SW480 (cell line): ENCODE data around the gene SOAT1.
"Not testable (repeated sequence)": the region's sequence is repeated elsewhere in the genome, so short reads cannot be mapped to it uniquely, and the experiment has no call there.

Experiments used
- DNase-seq: peaks from one replicate; pipeline ENCODE4 v3.0.0-alpha.2; 2016; ENCODE audit warnings: low spot score

SOAT1 gene

DNA sequence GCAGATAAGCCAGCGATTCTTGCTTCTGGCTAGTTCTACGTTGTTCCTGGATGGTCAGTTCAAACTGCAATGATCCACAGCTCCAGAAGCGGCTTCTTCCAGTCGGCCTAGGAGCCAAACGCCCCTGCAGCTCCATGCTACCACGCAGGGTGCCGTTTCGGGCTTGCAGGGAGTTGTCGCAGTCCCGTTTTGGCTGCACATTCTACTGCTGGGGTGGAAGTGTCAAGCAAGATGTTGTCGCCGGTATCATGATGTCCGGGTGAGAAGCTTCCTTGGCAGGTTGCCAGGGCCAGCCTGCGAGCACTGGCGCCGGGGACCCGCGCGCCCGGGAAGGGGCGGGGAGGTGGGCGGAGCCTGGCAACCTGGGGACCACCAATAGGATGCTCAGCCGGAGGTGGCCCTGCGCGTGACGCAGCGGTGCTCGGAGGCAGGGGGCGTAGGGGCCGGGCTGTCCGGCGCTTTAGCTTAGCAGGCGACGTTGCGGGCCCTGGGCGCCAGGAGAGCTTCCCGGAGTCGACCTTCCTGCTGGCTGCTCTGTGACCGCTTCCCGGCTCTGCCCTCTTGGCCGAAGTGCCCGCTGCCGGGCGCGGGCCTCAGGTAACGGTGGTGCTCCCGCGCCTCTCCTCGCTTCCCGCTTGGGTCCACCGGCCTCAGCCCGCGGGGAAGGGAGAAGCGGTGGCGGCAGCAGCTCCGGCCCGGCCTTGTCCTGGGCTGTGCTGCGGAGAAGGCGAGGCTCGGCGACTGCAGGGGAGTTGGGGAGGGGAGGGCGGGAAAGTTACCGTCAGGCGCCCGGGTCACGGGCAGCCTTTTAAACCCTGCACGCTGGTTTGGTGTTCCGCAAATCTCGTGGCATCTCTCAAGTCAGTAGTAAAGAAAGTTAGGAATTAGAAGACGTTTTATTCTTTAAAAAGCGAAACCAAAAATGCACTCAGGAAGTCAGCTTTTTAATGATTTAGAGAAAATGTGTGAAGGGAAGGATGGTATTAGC, at the start of gene SOAT1:
Gene SOAT1, plus strand, starts transcription at position 458 of the 988 bp plus-strand sequence. CDS start 8,888 bp downstream, outside the sequence.
- peak; percentile 89 for DNase-seq

- DNase-seq = not testable (repeated sequence)
Observed at GRCh38 chr1:179245426-179245825, 48.2 kb upstream of the SOAT1 start.

DNA sequence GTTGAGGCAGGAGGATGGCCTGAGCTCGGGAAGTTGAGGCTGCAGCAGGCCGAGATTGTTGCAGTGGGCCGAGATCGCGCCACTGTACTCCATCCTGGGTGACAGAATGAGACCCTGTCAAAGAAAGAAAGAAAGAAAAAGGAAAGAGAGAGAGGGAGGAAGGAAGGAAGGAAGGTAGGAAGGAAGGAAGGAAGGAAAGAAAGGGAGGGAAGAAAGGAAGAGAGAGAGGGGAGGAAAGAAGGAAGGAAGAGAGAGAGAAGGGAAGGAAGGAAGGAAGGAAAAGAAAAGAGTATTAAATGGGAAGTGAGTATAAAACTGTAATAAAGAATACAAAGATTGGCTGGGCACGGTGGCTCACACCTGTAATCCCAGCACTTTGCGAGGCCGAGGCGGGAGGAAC, 45.7 kb upstream of the SOAT1 start:
- DNase-seq = no peak

DNA sequence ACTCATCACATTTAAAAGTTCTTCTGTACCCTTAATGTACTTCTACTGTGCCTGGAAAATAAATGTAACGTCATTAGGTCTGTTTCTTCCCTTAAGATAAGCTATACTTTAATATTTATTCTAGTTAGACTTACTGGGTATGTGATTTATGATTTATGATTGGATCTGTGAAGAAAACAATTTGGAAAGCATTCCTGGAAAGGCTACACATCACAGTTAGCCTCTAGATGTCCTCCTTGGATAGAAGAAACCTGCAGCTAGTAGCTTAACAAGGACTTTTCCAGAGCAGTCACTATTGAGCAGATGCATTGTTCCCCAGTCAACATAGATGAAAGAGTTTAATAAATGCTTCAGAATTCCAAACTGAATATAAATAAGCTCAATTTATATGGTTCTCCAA, 41.9 kb upstream of the SOAT1 start:
- peak; percentile 42 for DNase-seq

DNA sequence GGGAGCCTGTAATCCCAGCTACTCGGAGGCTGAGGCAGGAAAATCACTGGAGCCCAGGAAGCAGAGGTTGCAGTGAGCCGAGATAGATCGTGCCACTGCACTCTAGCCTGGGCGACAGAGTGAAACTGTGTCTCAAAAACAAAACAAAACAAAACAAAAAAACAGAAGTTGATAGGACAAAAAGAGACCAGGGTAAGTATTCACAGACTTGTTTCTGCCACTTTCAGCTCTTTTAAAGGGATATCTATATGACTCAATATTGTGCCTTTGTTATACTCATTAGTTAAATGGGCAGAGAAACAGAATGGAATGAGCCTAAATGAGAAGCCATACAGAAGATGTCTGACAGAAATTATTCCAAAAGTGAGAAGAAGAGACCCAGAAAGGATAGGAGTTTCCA, 41.0 kb upstream of the SOAT1 start:
- DNase-seq = no peak

- no peak for DNase-seq
Observed at GRCh38 chr1:179253286-179253972, 40.2 kb upstream of the SOAT1 start.

GRCh38 chr1:179262183-179262582, 31.4 kb upstream of the SOAT1 start:
- no peak for DNase-seq

DNA sequence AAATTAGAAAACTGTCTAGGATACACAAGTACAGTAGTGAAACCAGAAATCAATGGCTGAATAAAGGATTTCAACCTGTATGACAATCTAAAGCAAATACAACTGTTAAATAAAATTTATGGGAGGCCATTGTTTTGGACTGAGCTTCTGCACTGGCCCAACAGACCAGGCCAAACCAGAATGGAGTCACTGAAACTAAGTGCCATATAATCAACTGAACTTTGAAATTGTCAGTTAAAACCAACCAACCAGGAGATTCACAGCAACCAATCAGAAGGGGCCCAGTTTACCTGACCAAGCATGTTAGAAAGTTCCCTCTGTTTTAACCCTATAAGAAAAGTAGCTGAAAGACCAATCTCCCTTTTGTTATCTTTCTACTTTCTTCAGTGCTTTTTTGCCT, 30.5 kb upstream of the SOAT1 start:
- no peak for DNase-seq

GRCh38 chr1:179264507-179264906, 29.1 kb upstream of the SOAT1 start:
- DNase-seq = no peak

GRCh38 chr1:179269071-179269470, 24.5 kb upstream of the SOAT1 start:
- DNase-seq = no peak

GRCh38 chr1:179274424-179274823, 19.2 kb upstream of the SOAT1 start:
- not testable (repeated sequence) for DNase-seq

DNA sequence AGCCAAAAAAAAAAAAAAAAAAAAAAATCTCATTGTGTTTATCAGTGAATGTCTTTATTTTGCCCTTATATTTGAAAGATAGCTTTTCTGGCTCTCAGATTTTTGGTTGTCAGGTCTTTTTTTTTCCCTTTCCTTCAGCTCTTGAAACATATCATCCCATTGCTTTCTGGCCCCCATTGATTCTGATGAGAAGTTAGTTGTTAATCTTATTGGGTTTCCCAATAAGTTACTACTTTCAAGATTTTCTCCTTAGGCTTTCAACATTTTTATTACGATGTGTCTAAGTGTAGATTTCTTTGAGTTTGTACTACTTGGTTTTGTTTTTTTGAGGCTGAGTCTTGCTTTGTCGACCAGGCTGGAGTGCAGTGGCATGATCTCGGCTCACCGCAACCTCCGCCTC, 14.7 kb upstream of the SOAT1 start:
- no peak for DNase-seq

GRCh38 chr1:179283992-179284391, 9.6 kb upstream of the SOAT1 start:
- no peak for DNase-seq

DNA sequence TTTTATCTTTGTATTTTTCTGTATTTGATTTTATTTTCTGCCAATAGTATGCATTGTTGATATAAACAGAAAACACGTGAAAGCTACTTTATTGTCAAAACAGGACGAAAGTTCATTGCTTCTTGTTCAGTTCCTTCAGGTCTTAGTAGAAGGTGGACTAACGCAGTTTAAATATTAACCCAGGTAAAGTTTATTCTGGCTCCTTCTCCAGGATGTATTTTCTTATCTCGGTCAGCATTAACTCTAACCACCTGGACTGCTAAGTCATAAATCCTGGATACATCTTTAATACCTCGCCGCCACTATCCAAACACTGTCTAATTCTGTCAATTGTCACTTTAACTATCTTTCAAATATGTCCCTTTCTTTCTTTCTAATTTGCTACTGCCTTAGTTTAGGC, 5.7 kb upstream of the SOAT1 start:
- no peak for DNase-seq

DNA sequence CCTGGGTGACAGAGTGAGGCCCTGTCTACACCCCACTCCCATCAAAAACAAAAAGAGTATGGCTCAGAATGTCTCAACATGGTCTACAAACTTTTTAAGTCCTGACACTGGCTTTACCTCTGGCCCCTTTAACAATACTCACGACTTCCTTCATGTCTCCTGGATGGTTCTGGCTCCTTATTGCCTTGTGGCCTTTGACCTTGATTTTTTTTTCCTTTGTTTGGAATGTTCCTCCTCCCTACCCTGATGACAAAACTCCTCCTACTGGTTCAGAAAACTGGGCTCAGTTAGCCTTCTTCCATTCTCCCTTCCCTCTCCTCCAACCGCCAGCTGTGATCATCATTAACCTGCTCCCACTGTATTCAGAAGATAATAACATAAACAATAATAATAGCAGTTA, 4.6 kb upstream of the SOAT1 start:
- no peak for DNase-seq

DNA sequence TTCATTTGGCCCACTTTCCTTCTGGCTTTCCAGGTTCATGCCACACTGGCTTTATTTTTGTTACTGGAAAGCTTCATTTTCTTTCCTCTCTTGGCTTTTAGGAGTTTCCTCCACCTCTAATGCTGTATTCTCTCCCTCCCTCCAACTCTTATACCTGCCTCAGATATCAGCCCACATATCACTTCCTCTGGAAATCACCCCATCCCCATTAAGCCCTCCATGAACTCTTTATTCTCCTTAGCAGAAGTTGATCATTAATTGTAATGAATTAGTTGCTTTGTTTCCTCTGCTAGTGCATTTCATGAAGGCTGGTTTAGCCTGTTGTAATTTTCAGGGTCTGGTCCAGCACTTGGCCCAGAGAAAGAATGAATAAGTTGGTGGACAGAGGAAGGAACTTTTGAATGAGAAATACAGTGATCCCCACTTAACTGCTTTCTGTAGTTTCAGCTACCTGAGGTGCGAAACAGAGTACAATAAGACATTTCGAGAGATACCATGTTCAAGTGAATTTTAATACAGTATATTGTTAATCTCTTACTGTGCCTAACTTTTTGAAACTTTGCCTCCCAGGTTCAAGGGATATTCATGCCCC, 1.7 kb downstream of the SOAT1 start:
- DNase-seq = no peak

DNA sequence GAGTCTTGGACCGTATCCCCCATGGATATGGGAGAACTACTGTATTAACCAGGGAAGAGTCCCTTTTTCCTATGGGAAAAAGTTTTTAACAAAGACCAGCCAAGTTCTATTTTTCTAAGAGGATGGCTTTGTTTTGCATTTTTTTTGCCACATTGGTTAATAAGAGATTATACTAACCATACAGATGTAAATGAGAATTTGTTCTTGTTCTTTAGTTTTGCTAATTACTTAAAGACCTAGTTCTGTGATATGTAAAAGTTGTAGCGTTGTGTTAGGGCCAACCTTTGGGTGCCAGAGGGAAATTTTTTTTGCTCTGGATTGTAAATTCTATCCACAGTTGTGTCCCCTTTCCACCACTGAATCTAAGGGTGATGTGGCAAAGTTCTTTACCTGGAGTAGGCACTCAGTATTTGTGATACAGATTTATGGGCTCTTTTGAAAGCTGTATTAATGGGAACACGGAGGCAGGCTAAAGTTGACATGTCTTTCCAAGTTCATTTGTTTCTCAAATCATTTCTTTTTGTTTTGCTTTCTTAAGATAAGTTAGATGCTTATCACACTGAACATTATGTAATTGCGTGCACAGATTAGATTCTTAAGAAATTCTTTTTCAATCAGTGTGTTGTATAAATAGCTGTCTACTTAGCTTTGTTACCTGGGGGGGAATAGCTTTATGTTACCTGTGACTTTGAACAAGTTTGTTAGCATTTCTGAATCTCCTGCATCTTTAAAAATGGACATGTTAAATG, 2.9 kb downstream of the SOAT1 start:
- DNase-seq = no peak

GRCh38 chr1:179297105-179297378, 3.4 kb downstream of the SOAT1 start:
- DNase-seq = no peak

- DNase-seq = no peak
Observed at GRCh38 chr1:179298952-179299351, 5.4 kb downstream of the SOAT1 start.

DNA sequence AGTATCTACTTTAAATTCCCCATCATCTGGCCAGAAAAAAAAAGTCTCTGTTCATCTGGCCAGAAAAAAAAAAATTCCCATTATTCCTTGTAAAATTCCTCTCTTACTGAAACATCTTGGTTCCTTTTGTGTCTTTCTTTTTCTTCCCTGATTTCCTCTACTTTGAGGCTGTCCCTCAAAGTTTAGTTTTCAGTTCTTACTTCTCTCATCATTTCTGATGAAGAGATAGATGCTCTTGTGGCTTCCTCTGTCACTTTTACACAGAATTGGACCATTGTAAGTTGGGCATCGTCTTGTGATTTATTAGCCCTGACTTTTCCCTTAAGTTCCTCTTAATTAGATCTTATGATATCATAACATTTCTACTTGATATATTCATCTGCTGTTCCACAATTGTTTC, 6.5 kb downstream of the SOAT1 start:
- no peak for DNase-seq

GRCh38 chr1:179302070-179302469, 8.5 kb downstream of the SOAT1 start:
- no peak for DNase-seq

DNA sequence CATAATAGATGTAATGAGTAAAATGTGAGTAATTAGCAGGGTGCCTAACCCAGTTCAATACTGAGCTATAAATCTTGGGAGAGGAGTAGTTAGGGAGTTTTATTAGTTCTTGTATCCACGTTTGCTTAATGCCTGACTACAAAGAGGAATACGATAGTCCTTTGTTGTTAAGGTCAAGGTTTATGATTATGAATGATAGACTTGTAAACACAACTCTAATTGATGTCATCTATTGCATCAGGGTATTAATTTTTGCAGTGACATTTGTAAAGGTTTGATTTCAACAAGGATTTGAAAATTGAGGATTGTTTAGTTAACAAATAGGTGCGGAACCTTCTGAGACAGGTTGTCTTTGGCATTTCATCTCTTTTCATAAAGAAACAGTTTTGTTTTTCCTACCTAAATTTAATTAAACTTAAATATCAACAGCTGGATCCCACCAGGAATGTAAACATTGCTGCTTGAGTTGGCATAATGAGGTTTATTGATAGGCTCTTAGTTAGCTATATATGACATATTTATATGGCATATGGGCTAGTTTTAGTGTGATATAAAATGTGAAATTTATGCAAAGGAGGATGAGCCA, 9.7 kb downstream of the SOAT1 start:
- DNase-seq = no peak
